CD14-positive monocyte (primary cell): ENCODE measurements around the gene POLE2. TPM values are rescaled to one million over a fixed set of nuclear protein-coding genes. Genes with fewer than 3 reads are reported as not detected.

Experiments
- DNase-seq, 3 donors: peaks; one replicate each; pipeline ENCODE4 v3.0.0-alpha.2; 2011 to 2022
- H2AFZ ChIP-seq: 2 replicates; pipeline ENCODE4 v1.6.0; 2012; ENCODE audit warnings: mild to moderate bottlenecking, low read depth, low read length, inconsistent platforms; ENCODE audit not compliant: insufficient read depth, poor library complexity, severe bottlenecking
- H3K27ac ChIP-seq, 2 donors: 1 replicate in 1 of 2; 2 replicates in 1 of 2; pipeline ENCODE4 v1.5.1; 2012 to 2013; ENCODE audit warnings: low read length in 2 of 2, control low read depth in 1 of 2, inconsistent platforms in 1 of 2, low read depth in 1 of 2, mild to moderate bottlenecking in 1 of 2
- H3K27me3 ChIP-seq, 2 donors: one replicate each; pipeline versions ENCODE4 v1.6.0 to v1.6.1; 2011 to 2013; ENCODE audit warnings: low read length in 2 of 2; ENCODE audit not compliant: control insufficient read depth in 2 of 2, insufficient read depth in 2 of 2
- H3K36me3 ChIP-seq, 2 donors: replicated peaks in 1 of 2; 1 replicate in 1 of 2; 2 replicates in 1 of 2; pipeline versions ENCODE4 v1.5.1 to v1.6.1; 2012 to 2013; ENCODE audit warnings: low read length in 2 of 2, control low read depth in 1 of 2, inconsistent platforms in 1 of 2, mild to moderate bottlenecking in 1 of 2; ENCODE audit not compliant: insufficient read depth in 2 of 2, control insufficient read depth in 1 of 2
- H3K4me1 ChIP-seq, 2 donors: 1 replicate in 1 of 2; 2 replicates in 1 of 2; pipeline versions ENCODE4 v1.5.1 to v1.6.1; 2012 to 2013; ENCODE audit warnings: low read length in 2 of 2, control low read depth in 1 of 2, inconsistent platforms in 1 of 2, mild to moderate bottlenecking in 1 of 2, moderate library complexity in 1 of 2; ENCODE audit not compliant: insufficient read depth in 2 of 2, control insufficient read depth in 1 of 2
- H3K4me2 ChIP-seq: replicated peaks from 2 replicates; pipeline ENCODE3; 2012; ENCODE audit warnings: low read length, moderate library complexity, mild to moderate bottlenecking; ENCODE audit not compliant: poor library complexity, severe bottlenecking; ENCODE audit errors: extremely low read depth
- H3K4me3 ChIP-seq, 3 experiments: fragments of 200-600 bp in 1 of 3; sonication (generic) in 1 of 3; replicated peaks in 1 of 3; 1 replicate in 2 of 3; 2 replicates in 1 of 3; pipeline ENCODE4 v1.5.1; 2011 to 2013; ENCODE audit warnings: low read length in 3 of 3, mild to moderate bottlenecking in 3 of 3, control low read depth in 2 of 3, low read depth in 2 of 3, inconsistent platforms in 1 of 3, moderate library complexity in 1 of 3
- H3K79me2 ChIP-seq: 2 replicates; pipeline ENCODE4 v1.6.0; 2012; ENCODE audit warnings: mild to moderate bottlenecking, control low read depth, inconsistent platforms, low read length, moderate library complexity; ENCODE audit not compliant: insufficient read depth
- H3K9ac ChIP-seq: 2 replicates; pipeline ENCODE4 v1.6.0; 2017; ENCODE audit warnings: low read length, mild to moderate bottlenecking; ENCODE audit not compliant: insufficient read depth, poor library complexity, severe bottlenecking
- H3K9me3 ChIP-seq, 2 donors: replicated peaks in 1 of 2; 1 replicate in 1 of 2; 2 replicates in 1 of 2; pipeline versions ENCODE4 v1.5.1 to v1.6.1; 2012 to 2013; ENCODE audit warnings: low read length in 2 of 2, control low read depth in 1 of 2; ENCODE audit not compliant: control insufficient read depth in 1 of 2, insufficient read depth in 1 of 2
- H4K20me1 ChIP-seq: 2 replicates; pipeline ENCODE4 v1.6.0; 2012; ENCODE audit warnings: mild to moderate bottlenecking, low read length, control low read depth, moderate library complexity; ENCODE audit not compliant: insufficient read depth
- H3K27ac Mint-ChIP-seq, 7 donors: one replicate each; pipeline ENCODE4 v1.8.0; 2020; ENCODE audit warnings: mild to moderate bottlenecking in 7 of 7, mixed read lengths in 7 of 7, moderate library complexity in 6 of 7, inconsistent platforms in 2 of 7
- H3K27me3 Mint-ChIP-seq, 3 donors: one replicate each; pipeline ENCODE4 v1.8.0; 2021 to 2022; ENCODE audit warnings: low read depth in 3 of 3, mild to moderate bottlenecking in 3 of 3, mixed read lengths in 3 of 3, moderate library complexity in 3 of 3, inconsistent platforms in 1 of 3
- H3K36me3 Mint-ChIP-seq, 2 donors: one replicate each; pipeline ENCODE4 v1.8.0; 2020; ENCODE audit warnings: mixed read lengths in 2 of 2, inconsistent platforms in 1 of 2, mild to moderate bottlenecking in 1 of 2
- H3K4me1 Mint-ChIP-seq: one replicate; pipeline ENCODE4 v1.8.0; 2020; ENCODE audit warnings: mild to moderate bottlenecking, mixed read lengths
- H3K4me3 Mint-ChIP-seq, 2 donors: one replicate each; pipeline ENCODE4 v1.8.0; 2020; ENCODE audit warnings: mild to moderate bottlenecking in 2 of 2, mixed read lengths in 2 of 2, moderate library complexity in 1 of 2
- H3K9me3 Mint-ChIP-seq, 7 donors: one replicate each; pipeline ENCODE4 v1.8.0; 2020 to 2022; ENCODE audit warnings: mixed read lengths in 7 of 7, mild to moderate bottlenecking in 6 of 7, moderate library complexity in 6 of 7, inconsistent platforms in 2 of 7
- CTCF ChIP-seq: fragments of 200-600 bp; IDR thresholded peaks from one replicate; pipeline ENCODE4 v1.8.0; 2022; ENCODE audit warnings: antibody characterized with exemption, mild to moderate bottlenecking
- WGBS: methylation state at CpG from one replicate; pipeline ENCODE4 v1.1.5; 2013; ENCODE audit warnings: missing lambda C conversion rate; ENCODE audit not compliant: insufficient coverage; 5-methylcytosine and 5-hydroxymethylcytosine counted together
- intact Hi-C, 2 donors: fragments of 100-400 bp; cut with micrococcal nuclease; formaldehyde crosslinking; loops; one replicate each; pipeline versions ENCODE4 v1.15.0 to v1.15.1; 2023
- polyA plus RNA-seq, 3 donors: library from polyadenylated mRNA; depleted of rRNA in 1 of 3; unstranded in 2 of 3; stranded (reverse) in 1 of 3; fragments of 300-500 nt in 2 of 3; fragments of >200 nt in 1 of 3; fragmentation: Illumina TruSeq in 2 of 3; gene quantifications; 1 replicate in 2 of 3; 2 replicates in 1 of 3; pipeline ENCODE4 v1.2.3, GENCODE V29; 2012 to 2021

The POLE2 gene
- polyA plus RNA-seq, 3 donors, result 0.18 to 0.57 (median 0.47) TPM

DNA sequence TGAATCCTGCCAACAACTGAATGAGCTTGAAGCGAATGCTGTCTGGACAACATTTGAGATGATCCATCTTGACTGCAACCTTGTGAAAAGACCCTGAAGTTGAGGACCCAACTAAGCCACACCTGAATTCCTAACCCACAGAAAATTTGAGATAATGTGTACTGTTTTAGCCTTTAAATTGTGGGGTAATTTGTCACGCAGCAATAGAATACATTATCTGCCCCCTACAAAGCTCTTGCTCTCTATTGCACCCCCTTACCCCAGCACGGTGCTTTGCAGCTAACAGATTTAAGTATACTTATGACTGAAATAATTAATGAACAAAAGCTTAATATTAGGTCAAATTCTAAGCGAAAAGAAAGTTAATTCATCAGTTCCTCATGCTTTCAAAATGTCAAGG is 1.6 kb downstream of the POLE2 start:
- Histone ChIP-seq H3K27ac (no peak overlapping the region), H3K27me3 (no peaks in the 10 kb centered on the region), H3K4me1 (peaks cover 10 to 14% of the 10 kb centered on the region in 2 donors), H3K9ac (no peak overlapping the region), H3K36me3 (no peaks in the 10 kb centered on the region), H3K4me2 (no peak overlapping the region), H3K79me2 (peaks cover 23% of the 10 kb centered on the region), H4K20me1 (no peaks in the 10 kb centered on the region), H2AFZ (peak overlapping the region; percentile 11), H3K4me3 (no peak overlapping the region), H3K9me3 (no peaks in the 10 kb centered on the region)
- no peak for TF ChIP-seq CTCF
- peaks cover 20% of the 10 kb centered on the region for H3K4me1 Mint-ChIP-seq
- H3K36me3 Mint-ChIP-seq, result peaks cover 0 to 9% of the 10 kb centered on the region in 2 donors
- H3K27ac Mint-ChIP-seq, result no peak overlapping the region
- peaks cover 0 to 7% (median 0%) of the 10 kb centered on the region in 3 donors for H3K27me3 Mint-ChIP-seq
- no CpG with 5 or more reads among the region's 4 CpGs for WGBS
- H3K9me3 Mint-ChIP-seq, result peaks cover 0 to 3% (median 0%) of the 10 kb centered on the region in 7 donors
- intact Hi-C loops, result loop anchor here in 1 of 2 donors (5.0 kb wide), 1 partner anchor 81 kb away; the partner anchor contains the start of gene KLHDC2
- no peak for DNase-seq
- no peak overlapping the region for H3K4me3 Mint-ChIP-seq

DNA sequence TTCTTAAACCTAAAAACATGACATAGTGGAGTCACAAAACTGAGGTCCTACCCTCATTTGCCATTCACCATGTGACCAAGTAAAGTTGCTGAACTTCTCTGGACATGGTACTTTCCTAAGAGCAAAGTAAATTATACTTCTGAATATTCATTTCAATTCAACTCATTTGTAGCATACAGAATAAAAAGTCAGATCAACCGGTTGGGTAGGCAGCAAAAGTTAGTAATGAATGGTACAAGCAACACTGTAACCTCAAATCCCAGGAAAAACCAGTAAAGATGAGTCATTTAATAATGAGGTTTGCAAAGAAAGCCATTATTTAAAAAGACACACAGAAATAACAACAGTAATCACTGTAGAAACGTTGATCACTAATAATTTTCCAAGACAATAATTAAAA is 8.7 kb downstream of the POLE2 start:
- intact Hi-C loops, result no loop called here
- Mint-ChIP-seq H3K36me3 (peaks cover 10 to 34% of the 10 kb centered on the region in 2 donors), H3K4me3 (no peak overlapping the region), H3K9me3 (no peaks in the 10 kb centered on the region), H3K27ac (peak overlapping the region in 2 of 7 donors; percentile 20 to 46), H3K4me1 (no peaks in the 10 kb centered on the region), H3K27me3 (no peaks in the 10 kb centered on the region)
- H3K27ac ChIP-seq, result no peak overlapping the region
- no peak overlapping the region for H3K4me3 ChIP-seq
- TF ChIP-seq CTCF, result no peak
- no peaks in the 10 kb centered on the region for H3K9me3 ChIP-seq
- H3K36me3 ChIP-seq, result peaks cover 0 to 25% of the 10 kb centered on the region in 2 donors
- H2AFZ ChIP-seq, result no peak overlapping the region
- H3K79me2 ChIP-seq, result no peaks in the 10 kb centered on the region
- no CpG with 5 or more reads among the region's 2 CpGs for whole genome bisulfite sequencing
- DNase-seq, result no peak
- no peaks in the 10 kb centered on the region for H3K4me1 ChIP-seq
- no peaks in the 10 kb centered on the region for H3K27me3 ChIP-seq
- no peak overlapping the region for H3K4me2 ChIP-seq
- H4K20me1 ChIP-seq, result no peaks in the 10 kb centered on the region
- H3K9ac ChIP-seq, result no peak overlapping the region
